HG03575 (cell line): ENCODE results near the gene TXNDC16.

Experiments used
- ATAC-seq: cut with Tn5 transposase; IDR thresholded peaks from one replicate; pipeline ENCODE4 v1.9.1; 2021; ENCODE audit not compliant: unreplicated experiment, insufficient number of reproducible peaks, low FRiP score; ENCODE audit errors: extremely low read depth

TXNDC16 gene

GRCh38 chr14:52402812-52403526 lies 149.3 kb downstream of the TXNDC16 start:
- ATAC-seq, result no peak

- no peak for ATAC-seq
Measured at GRCh38 chr14:52400846-52401245, 151.5 kb downstream of the TXNDC16 start.

GRCh38 chr14:52399921-52400595 lies 152.2 kb downstream of the TXNDC16 start:
- no peak for ATAC-seq

- ATAC-seq, result no peak
Measured at GRCh38 chr14:52399104-52399503, 153.2 kb downstream of the TXNDC16 start.

- no peak for ATAC-seq
Measured at GRCh38 chr14:52397844-52398243, 154.5 kb downstream of the TXNDC16 start.

- no peak for ATAC-seq
Measured at GRCh38 chr14:52395728-52396127, 156.6 kb downstream of the TXNDC16 start.

GRCh38 chr14:52391881-52392615 lies 160.3 kb downstream of the TXNDC16 start:
- no peak for ATAC-seq
